ENCODE measurements around the gene CYTH4.

CYTH4 gene

GRCh38 chr22:37310075-37310606 lies 27.8 kb downstream of the CYTH4 start:
- no peak for DNase-seq (ENCODE audit: low spot score in 2 of 2)
- no peaks in the 10 kb centered on the region for H3K36me3 ChIP-seq (replicated peaks)
- in situ Hi-C loops (cut with MboI; ENCODE audit: low sequenced_read_pairs) = no loop called here
- H3K4me1 ChIP-seq = no peaks in the 10 kb centered on the region
- no peaks in the 10 kb centered on the region for H3K27me3 ChIP-seq (ENCODE audit: low read depth)
- H3K9me3 ChIP-seq = no peaks in the 10 kb centered on the region
- H3K4me3 ChIP-seq = no peak overlapping the region

- no peaks in the 10 kb centered on the region for H3K4me1 ChIP-seq
- DNase-seq (ENCODE audit: low spot score in 2 of 2) = no peak
- no peaks in the 10 kb centered on the region for H3K27me3 ChIP-seq (ENCODE audit: low read depth)
- no peak overlapping the region for H3K4me3 ChIP-seq
- no peaks in the 10 kb centered on the region for H3K36me3 ChIP-seq (replicated peaks)
- in situ Hi-C loops (cut with MboI; ENCODE audit: low sequenced_read_pairs) = no loop called here
- no peaks in the 10 kb centered on the region for H3K9me3 ChIP-seq
Observed at GRCh38 chr22:37310815-37311595, 28.7 kb downstream of the CYTH4 start.

GRCh38 chr22:37311761-37312312 lies 29.5 kb downstream of the CYTH4 start:
- H3K4me3 ChIP-seq = no peak overlapping the region
- H3K27me3 ChIP-seq (ENCODE audit: low read depth) = no peaks in the 10 kb centered on the region
- in situ Hi-C loops (cut with MboI; ENCODE audit: low sequenced_read_pairs) = no loop called here
- no peaks in the 10 kb centered on the region for H3K4me1 ChIP-seq
- no peaks in the 10 kb centered on the region for H3K36me3 ChIP-seq (replicated peaks)
- no peaks in the 10 kb centered on the region for H3K9me3 ChIP-seq
- no peak for DNase-seq (ENCODE audit: low spot score in 2 of 2)

GRCh38 chr22:37312549-37313183 lies 30.4 kb downstream of the CYTH4 start:
- no peak for DNase-seq (ENCODE audit: low spot score in 2 of 2)
- Histone ChIP-seq H3K36me3 (replicated peaks) (no peaks in the 10 kb centered on the region), H3K4me1 (no peaks in the 10 kb centered on the region), H3K9me3 (no peaks in the 10 kb centered on the region), H3K27me3 (ENCODE audit: low read depth) (no peaks in the 10 kb centered on the region), H3K4me3 (no peak overlapping the region)
- in situ Hi-C loops (cut with MboI; ENCODE audit: low sequenced_read_pairs) = no loop called here

- H3K4me3 ChIP-seq = no peak overlapping the region
- H3K36me3 ChIP-seq (replicated peaks) = no peaks in the 10 kb centered on the region
- H3K9me3 ChIP-seq = no peaks in the 10 kb centered on the region
- in situ Hi-C loops (cut with MboI; ENCODE audit: low sequenced_read_pairs) = no loop called here
- H3K27me3 ChIP-seq (ENCODE audit: low read depth) = no peaks in the 10 kb centered on the region
- DNase-seq (ENCODE audit: low spot score in 2 of 2) = no peak
- no peaks in the 10 kb centered on the region for H3K4me1 ChIP-seq
Observed at GRCh38 chr22:37313376-37314314, 31.3 kb downstream of the CYTH4 start.

- in situ Hi-C loops (cut with MboI; ENCODE audit: low sequenced_read_pairs) = loop anchor here (5.0 kb wide), 1 partner anchor 143 kb away; no protein-coding TSS in a partner anchor
- no peaks in the 10 kb centered on the region for H3K4me1 ChIP-seq
- H3K4me3 ChIP-seq = no peak overlapping the region
- H3K36me3 ChIP-seq (replicated peaks) = no peaks in the 10 kb centered on the region
- H3K9me3 ChIP-seq = no peaks in the 10 kb centered on the region
- no peak for DNase-seq (ENCODE audit: low spot score in 2 of 2)
- no peaks in the 10 kb centered on the region for H3K27me3 ChIP-seq (ENCODE audit: low read depth)
Observed at GRCh38 chr22:37314315-37315074, 32.2 kb downstream of the CYTH4 start.

- in situ Hi-C loops (cut with MboI; ENCODE audit: low sequenced_read_pairs) = loop anchor here (5.0 kb wide), 1 partner anchor 141 kb away; no protein-coding TSS in a partner anchor
- Histone ChIP-seq H3K9me3 (no peaks in the 10 kb centered on the region), H3K4me1 (no peaks in the 10 kb centered on the region), H3K4me3 (no peak overlapping the region), H3K27me3 (ENCODE audit: low read depth) (no peaks in the 10 kb centered on the region), H3K36me3 (replicated peaks) (no peaks in the 10 kb centered on the region)
- DNase-seq (ENCODE audit: low spot score in 2 of 2) = no peak
Observed at GRCh38 chr22:37316405-37316804, 34.1 kb downstream of the CYTH4 start.

GRCh38 chr22:37316875-37317371 lies 34.6 kb downstream of the CYTH4 start:
- DNase-seq (ENCODE audit: low spot score in 2 of 2) = peak; percentile 62 to 84
- no peaks in the 10 kb centered on the region for H3K4me1 ChIP-seq
- in situ Hi-C loops (cut with MboI; ENCODE audit: low sequenced_read_pairs) = loop anchor here (5.0 kb wide), 1 partner anchor 140 kb away; no protein-coding TSS in a partner anchor

GRCh38 chr22:37317698-37318210 lies 35.4 kb downstream of the CYTH4 start:
- Histone ChIP-seq H3K4me3 (no peak overlapping the region), H3K27me3 (ENCODE audit: low read depth) (no peaks in the 10 kb centered on the region; the same call in 1 of the 2 replicates), H3K9me3 (no peaks in the 10 kb centered on the region), H3K36me3 (replicated peaks) (no peaks in the 10 kb centered on the region), H3K4me1 (no peaks in the 10 kb centered on the region)
- in situ Hi-C loops (cut with MboI; ENCODE audit: low sequenced_read_pairs) = loop anchor here (5.0 kb wide), 1 partner anchor 140 kb away; no protein-coding TSS in a partner anchor
- no peak for DNase-seq (ENCODE audit: low spot score in 2 of 2)

More at GRCh38 chr22:37316875-37317371, 34.6 kb downstream of the CYTH4 start:
- Histone ChIP-seq H3K27me3 (ENCODE audit: low read depth) (no peaks in the 10 kb centered on the region), H3K36me3 (replicated peaks) (no peaks in the 10 kb centered on the region), H3K9me3 (no peaks in the 10 kb centered on the region), H3K4me3 (no peak overlapping the region)

GRCh38 chr22:37318364-37319109 lies 36.2 kb downstream of the CYTH4 start:
- in situ Hi-C loops (cut with MboI; ENCODE audit: low sequenced_read_pairs) = loop anchor here (5.0 kb wide), 1 partner anchor 139 kb away; no protein-coding TSS in a partner anchor
- Histone ChIP-seq H3K36me3 (replicated peaks) (no peaks in the 10 kb centered on the region), H3K4me3 (no peak overlapping the region), H3K4me1 (no peaks in the 10 kb centered on the region), H3K27me3 (ENCODE audit: low read depth) (peaks cover 3% of the 10 kb centered on the region), H3K9me3 (no peaks in the 10 kb centered on the region)
- DNase-seq (ENCODE audit: low spot score in 2 of 2) = no peak

- Histone ChIP-seq H3K4me3 (no peak overlapping the region), H3K36me3 (replicated peaks) (no peaks in the 10 kb centered on the region), H3K27me3 (ENCODE audit: low read depth) (peaks cover 13% of the 10 kb centered on the region), H3K4me1 (no peaks in the 10 kb centered on the region), H3K9me3 (no peaks in the 10 kb centered on the region)
- in situ Hi-C loops (cut with MboI; ENCODE audit: low sequenced_read_pairs) = loop anchor here (5.0 kb wide), 1 partner anchor 138 kb away; no protein-coding TSS in a partner anchor
- DNase-seq (ENCODE audit: low spot score in 2 of 2) = no peak
Observed at GRCh38 chr22:37319469-37319868, 37.2 kb downstream of the CYTH4 start.
